ENCODE results near the gene LHFPL2.

Gene LHFPL2

GRCh38 chr5:78662323-78662722 lies 13.8 kb upstream of the LHFPL2 start:
- no peak overlapping the region for H2BK5ac ChIP-seq (ENCODE audit: low read length)
- H4K5ac ChIP-seq (ENCODE audit: low read length): no peak overlapping the region
- no peaks in the 10 kb centered on the region for H3K36me3 ChIP-seq (ENCODE audit: control insufficient read depth, insufficient read depth, low read length)
- no peak overlapping the region for H3K56ac ChIP-seq (ENCODE audit: low read length)
- no peak overlapping the region for H3K9ac ChIP-seq (ENCODE audit: low read length)
- no peak for DNase-seq
- WGBS (ENCODE audit: extremely low coverage, insufficient coverage, low lambda C conversion rate): no CpG with 5 or more reads among the region's 1 CpG
- no peak overlapping the region for H2AK5ac ChIP-seq (ENCODE audit: low read length)
- no peak overlapping the region for H3K18ac ChIP-seq (ENCODE audit: low read length)
- H3K4me2 ChIP-seq (ENCODE audit: low read length): no peak overlapping the region
- H3K27ac ChIP-seq (ENCODE audit: low read depth, low read length): no peak overlapping the region
- H3K4me3 ChIP-seq (ENCODE audit: low read length): no peak overlapping the region
- H4K8ac ChIP-seq (ENCODE audit: low read depth, low read length): no peak overlapping the region
- H3K79me2 ChIP-seq (ENCODE audit: control insufficient read depth, insufficient read depth, low read length): no peaks in the 10 kb centered on the region
- peaks cover 2% of the 10 kb centered on the region for H3K4me1 ChIP-seq (ENCODE audit: control insufficient read depth, low read depth, low read length)
- H2BK15ac ChIP-seq (replicated peaks; ENCODE audit: low read depth): no peak overlapping the region
- H3K27me3 ChIP-seq (ENCODE audit: insufficient read depth, low read length, poor library complexity): no peaks in the 10 kb centered on the region
- no peaks in the 10 kb centered on the region for H3K79me1 ChIP-seq (ENCODE audit: low read length)
- H2BK120ac ChIP-seq (ENCODE audit: low read depth, low read length): no peak overlapping the region
- no peak overlapping the region for H3K23ac ChIP-seq (ENCODE audit: low read length)
- H3K4ac ChIP-seq (ENCODE audit: low read depth, low read length): no peak overlapping the region

- Histone ChIP-seq H3K36me3 (ENCODE audit: control insufficient read depth, insufficient read depth, low read length) (no peaks in the 10 kb centered on the region), H3K9ac (ENCODE audit: low read length) (no peak overlapping the region), H3K27me3 (ENCODE audit: insufficient read depth, low read length, poor library complexity) (no peaks in the 10 kb centered on the region), H3K4me3 (ENCODE audit: low read length) (no peak overlapping the region), H4K8ac (ENCODE audit: low read depth, low read length) (no peak overlapping the region), H2AK5ac (ENCODE audit: low read length) (no peak overlapping the region), H3K23ac (ENCODE audit: low read length) (no peak overlapping the region), H2BK120ac (ENCODE audit: low read depth, low read length) (no peak overlapping the region), H3K79me2 (ENCODE audit: control insufficient read depth, insufficient read depth, low read length) (no peaks in the 10 kb centered on the region), H2BK5ac (ENCODE audit: low read length) (no peak overlapping the region), H3K27ac (ENCODE audit: low read depth, low read length) (no peak overlapping the region), H3K4ac (ENCODE audit: low read depth, low read length) (no peak overlapping the region), H4K5ac (ENCODE audit: low read length) (no peak overlapping the region), H3K4me1 (ENCODE audit: control insufficient read depth, low read depth, low read length) (peaks cover 2% of the 10 kb centered on the region), H3K4me2 (ENCODE audit: low read length) (no peak overlapping the region), H3K79me1 (ENCODE audit: low read length) (no peaks in the 10 kb centered on the region), H2BK15ac (replicated peaks; ENCODE audit: low read depth) (no peak overlapping the region), H3K56ac (ENCODE audit: low read length) (no peak overlapping the region), H3K18ac (ENCODE audit: low read length) (no peak overlapping the region)
- WGBS (ENCODE audit: extremely low coverage, insufficient coverage, low lambda C conversion rate): no CpG with 5 or more reads among the region's 1 CpG
- DNase-seq: no peak
Observed at GRCh38 chr5:78661691-78662090, 13.1 kb upstream of the LHFPL2 start.

GRCh38 chr5:78661044-78661443 lies 12.5 kb upstream of the LHFPL2 start:
- Histone ChIP-seq H3K23ac (ENCODE audit: low read length) (no peak overlapping the region), H4K8ac (ENCODE audit: low read depth, low read length) (no peak overlapping the region), H4K5ac (ENCODE audit: low read length) (no peak overlapping the region), H3K4me1 (ENCODE audit: control insufficient read depth, low read depth, low read length) (no peaks in the 10 kb centered on the region), H3K4me3 (ENCODE audit: low read length) (no peak overlapping the region), H2AK5ac (ENCODE audit: low read length) (no peak overlapping the region), H3K18ac (ENCODE audit: low read length) (no peak overlapping the region), H3K27ac (ENCODE audit: low read depth, low read length) (no peak overlapping the region), H3K4me2 (ENCODE audit: low read length) (no peak overlapping the region), H3K4ac (ENCODE audit: low read depth, low read length) (no peak overlapping the region), H3K36me3 (ENCODE audit: control insufficient read depth, insufficient read depth, low read length) (no peaks in the 10 kb centered on the region), H3K27me3 (ENCODE audit: insufficient read depth, low read length, poor library complexity) (no peaks in the 10 kb centered on the region), H2BK15ac (replicated peaks; ENCODE audit: low read depth) (no peak overlapping the region), H3K9ac (ENCODE audit: low read length) (no peak overlapping the region), H2BK120ac (ENCODE audit: low read depth, low read length) (no peak overlapping the region), H3K79me2 (ENCODE audit: control insufficient read depth, insufficient read depth, low read length) (no peaks in the 10 kb centered on the region), H3K79me1 (ENCODE audit: low read length) (no peaks in the 10 kb centered on the region), H2BK5ac (ENCODE audit: low read length) (no peak overlapping the region), H3K56ac (ENCODE audit: low read length) (no peak overlapping the region)
- DNase-seq: no peak
- WGBS (ENCODE audit: extremely low coverage, insufficient coverage, low lambda C conversion rate): no CpG with 5 or more reads among the region's 1 CpG

- Histone ChIP-seq H3K79me1 (ENCODE audit: low read length) (no peaks in the 10 kb centered on the region), H3K4ac (ENCODE audit: low read depth, low read length) (no peak overlapping the region), H3K27me3 (ENCODE audit: insufficient read depth, low read length, poor library complexity) (no peaks in the 10 kb centered on the region), H3K9ac (ENCODE audit: low read length) (no peak overlapping the region), H3K4me3 (ENCODE audit: low read length) (no peak overlapping the region), H4K8ac (ENCODE audit: low read depth, low read length) (no peak overlapping the region), H3K18ac (ENCODE audit: low read length) (no peak overlapping the region), H3K56ac (ENCODE audit: low read length) (no peak overlapping the region), H3K4me1 (ENCODE audit: control insufficient read depth, low read depth, low read length) (no peaks in the 10 kb centered on the region), H2BK5ac (ENCODE audit: low read length) (no peak overlapping the region), H2AK5ac (ENCODE audit: low read length) (no peak overlapping the region), H2BK15ac (replicated peaks; ENCODE audit: low read depth) (no peak overlapping the region), H3K36me3 (ENCODE audit: control insufficient read depth, insufficient read depth, low read length) (no peaks in the 10 kb centered on the region), H2BK120ac (ENCODE audit: low read depth, low read length) (no peak overlapping the region), H4K5ac (ENCODE audit: low read length) (no peak overlapping the region), H3K79me2 (ENCODE audit: control insufficient read depth, insufficient read depth, low read length) (no peaks in the 10 kb centered on the region), H3K23ac (ENCODE audit: low read length) (no peak overlapping the region), H3K27ac (ENCODE audit: low read depth, low read length) (no peak overlapping the region), H3K4me2 (ENCODE audit: low read length) (no peak overlapping the region)
- no peak for DNase-seq
- WGBS (ENCODE audit: extremely low coverage, insufficient coverage, low lambda C conversion rate): no CpG with 5 or more reads among the region's 1 CpG
Observed at GRCh38 chr5:78660401-78660800, 11.8 kb upstream of the LHFPL2 start.

GRCh38 chr5:78659714-78660113 lies 11.1 kb upstream of the LHFPL2 start:
- Histone ChIP-seq H2AK5ac (ENCODE audit: low read length) (no peak overlapping the region), H3K4me1 (ENCODE audit: control insufficient read depth, low read depth, low read length) (no peaks in the 10 kb centered on the region), H4K5ac (ENCODE audit: low read length) (no peak overlapping the region), H3K4me3 (ENCODE audit: low read length) (no peak overlapping the region), H3K9ac (ENCODE audit: low read length) (no peak overlapping the region), H3K56ac (ENCODE audit: low read length) (no peak overlapping the region), H3K36me3 (ENCODE audit: control insufficient read depth, insufficient read depth, low read length) (no peaks in the 10 kb centered on the region), H3K23ac (ENCODE audit: low read length) (no peak overlapping the region), H2BK5ac (ENCODE audit: low read length) (no peak overlapping the region), H3K4me2 (ENCODE audit: low read length) (no peak overlapping the region), H2BK120ac (ENCODE audit: low read depth, low read length) (no peak overlapping the region), H3K18ac (ENCODE audit: low read length) (no peak overlapping the region), H3K79me2 (ENCODE audit: control insufficient read depth, insufficient read depth, low read length) (no peaks in the 10 kb centered on the region), H3K27me3 (ENCODE audit: insufficient read depth, low read length, poor library complexity) (no peaks in the 10 kb centered on the region), H3K27ac (ENCODE audit: low read depth, low read length) (no peak overlapping the region), H3K79me1 (ENCODE audit: low read length) (no peaks in the 10 kb centered on the region), H4K8ac (ENCODE audit: low read depth, low read length) (no peak overlapping the region), H3K4ac (ENCODE audit: low read depth, low read length) (no peak overlapping the region), H2BK15ac (replicated peaks; ENCODE audit: low read depth) (no peak overlapping the region)
- DNase-seq: no peak
- no CpG with 5 or more reads among the region's 3 CpGs for WGBS (ENCODE audit: extremely low coverage, insufficient coverage, low lambda C conversion rate)

- Histone ChIP-seq H3K18ac (ENCODE audit: low read length) (no peak overlapping the region), H2BK5ac (ENCODE audit: low read length) (no peak overlapping the region), H3K23ac (ENCODE audit: low read length) (no peak overlapping the region), H2BK120ac (ENCODE audit: low read depth, low read length) (no peak overlapping the region), H3K4me3 (ENCODE audit: low read length) (no peak overlapping the region), H3K4me2 (ENCODE audit: low read length) (no peak overlapping the region), H4K8ac (ENCODE audit: low read depth, low read length) (no peak overlapping the region), H3K79me2 (ENCODE audit: control insufficient read depth, insufficient read depth, low read length) (no peaks in the 10 kb centered on the region), H3K36me3 (ENCODE audit: control insufficient read depth, insufficient read depth, low read length) (no peaks in the 10 kb centered on the region), H3K4me1 (ENCODE audit: control insufficient read depth, low read depth, low read length) (no peaks in the 10 kb centered on the region), H3K4ac (ENCODE audit: low read depth, low read length) (no peak overlapping the region), H3K79me1 (ENCODE audit: low read length) (no peaks in the 10 kb centered on the region), H3K27me3 (ENCODE audit: insufficient read depth, low read length, poor library complexity) (no peaks in the 10 kb centered on the region), H2AK5ac (ENCODE audit: low read length) (no peak overlapping the region), H3K27ac (ENCODE audit: low read depth, low read length) (no peak overlapping the region), H3K56ac (ENCODE audit: low read length) (no peak overlapping the region), H4K5ac (ENCODE audit: low read length) (no peak overlapping the region), H3K9ac (ENCODE audit: low read length) (no peak overlapping the region), H2BK15ac (replicated peaks; ENCODE audit: low read depth) (no peak overlapping the region)
- WGBS (ENCODE audit: extremely low coverage, insufficient coverage, low lambda C conversion rate): no CpG with 5 or more reads among the region's 3 CpGs
- no peak for DNase-seq
Observed at GRCh38 chr5:78659114-78659513, 10.5 kb upstream of the LHFPL2 start.
